HepG2 (cell line): Measurements from ENCODE around the gene TTLL11. TPM values are rescaled to one million over a fixed set of nuclear protein-coding genes. Genes with fewer than 3 reads are reported as not detected.

ENCODE experiments used
- ATAC-seq: fragments of 200-7000 bp; cut with Tn5 transposase; 3 replicates; pipeline ENCODE4 v1.9.1; 2020; ENCODE audit warnings: mild to moderate bottlenecking, moderate library complexity
- BruUV-seq: library from RNA; stranded (reverse); fragments of 400-500 nt; replicated peaks from 2 replicates; lab custom pipeline; 2021; lab: Mats Ljungman, UMichigan
- CTCF ChIA-PET: fragments of 300-600 bp; formaldehyde crosslinking; extraction: SDS; loops from one replicate; lab custom pipeline; 2021; ENCODE audit warnings: low total read pairs, inconsistent platforms, low intra/inter-chr PET ratio; lab: Yijun Ruan, JAX
- POLR2A ChIA-PET: fragments of 350-600 bp; sonication (Branson Sonifier 250); formaldehyde crosslinking; loops from one replicate; lab custom pipeline; 2020; ENCODE audit warnings: antibody characterized with exemption, inconsistent platforms; lab: Yijun Ruan, JAX
- DNase-seq: peaks from one replicate; pipeline ENCODE4 v3.0.0-alpha.2; 2015; ENCODE audit warnings: low spot score
- FAIRE-seq: peaks from 3 replicates; lab custom pipeline; 2011; peaks lifted over from hg19 to GRCh38; lab: Jason Lieb, UNC
- H2AFZ ChIP-seq: one replicate; pipeline ENCODE4 v1.6.1; 2011; ENCODE audit warnings: low read length, inconsistent platforms
- H3K27ac ChIP-seq: fragments of 300-600 bp; 3 replicates; pipeline ENCODE4 v1.8.0; 2011; ENCODE audit warnings: mixed run types, mild to moderate bottlenecking, mixed read lengths, low read length, inconsistent platforms; ENCODE audit not compliant: insufficient read depth; ENCODE audit errors: extremely low read length
- H3K27me3 ChIP-seq, 2 experiments: fragments of 200-600 bp in 1 of 2; 2 replicates in 1 of 2; 3 replicates in 1 of 2; pipeline versions ENCODE4 v1.6.0 to v1.8.0; 2011; ENCODE audit warnings: low read length in 2 of 2, mild to moderate bottlenecking in 2 of 2, moderate library complexity in 2 of 2, inconsistent platforms in 1 of 2; ENCODE audit not compliant: insufficient read depth in 2 of 2, control insufficient read depth in 1 of 2
- H3K36me3 ChIP-seq, 2 experiments: fragments of 200-600 bp in 1 of 2; replicated peaks in 1 of 2; 2 replicates in 1 of 2; 3 replicates in 1 of 2; pipeline versions ENCODE4 v1.5.1 to v1.8.0; 2011; ENCODE audit warnings: low read length in 2 of 2, inconsistent platforms in 1 of 2; ENCODE audit not compliant: insufficient read depth in 2 of 2, control insufficient read depth in 1 of 2
- H3K4me1 ChIP-seq: 2 replicates; pipeline ENCODE4 v1.5.1; 2012; ENCODE audit warnings: low read length, inconsistent platforms; ENCODE audit not compliant: insufficient read depth
- H3K4me2 ChIP-seq: 2 replicates; pipeline ENCODE4 v1.6.0; 2011; ENCODE audit warnings: low read depth, low read length, inconsistent platforms
- H3K4me3 ChIP-seq, 3 experiments: fragments of 200-600 bp in 1 of 3; sonication (generic), shearing (Covaris generic) in 1 of 3; replicated peaks in 1 of 3; 2 replicates each; pipeline ENCODE4 v1.5.1; 2011 to 2016; ENCODE audit warnings: low read length in 3 of 3, inconsistent platforms in 2 of 3, low read depth in 2 of 3, mild to moderate bottlenecking in 2 of 3, control low read depth in 1 of 3, mixed read lengths in 1 of 3; ENCODE audit not compliant: insufficient read depth in 1 of 3
- H3K79me2 ChIP-seq: one replicate; pipeline ENCODE4 v1.6.1; 2011; ENCODE audit warnings: low read length, inconsistent platforms; ENCODE audit not compliant: insufficient read depth
- H3K9ac ChIP-seq: 2 replicates; pipeline ENCODE4 v1.6.0; 2011; ENCODE audit warnings: mild to moderate bottlenecking, low read depth, low read length, inconsistent platforms; ENCODE audit not compliant: insufficient read depth
- H3K9me3 ChIP-seq: 2 replicates; pipeline ENCODE4 v1.5.1; 2012; ENCODE audit warnings: mild to moderate bottlenecking, low read length
- H4K20me1 ChIP-seq: 2 replicates; pipeline ENCODE4 v1.6.0; 2011; ENCODE audit warnings: inconsistent platforms, mild to moderate bottlenecking, low read length, moderate library complexity; ENCODE audit not compliant: insufficient read depth
- MAFK ChIP-seq, 2 experiments: IDR thresholded peaks in 1 of 2; conservative IDR thresholded peaks in 1 of 2; 2 replicates each; pipeline ENCODE4 v1.6.1; 2011; ENCODE audit warnings: improper control_type of control experiment in 2 of 2, low read length in 2 of 2
- PTBP1 ChIP-seq: fragments of 200-400 bp; formaldehyde crosslinking; IDR thresholded peaks from 2 replicates; pipeline ENCODE4 v1.6.1; 2018; ENCODE audit warnings: low read length, low read depth; ENCODE audit not compliant: poor library complexity, severe bottlenecking
- SIX1 ChIP-seq: sonication (generic); formaldehyde crosslinking; IDR thresholded peaks from 2 replicates; pipeline ENCODE4 v1.4.0; 2020; ENCODE audit warnings: missing genetic modification reagents, borderline replicate concordance
- SNRNP70 ChIP-seq: fragments of 200-400 bp; formaldehyde crosslinking; IDR thresholded peaks from 2 replicates; pipeline ENCODE4 v1.6.1; 2017; ENCODE audit warnings: mild to moderate bottlenecking, low read depth, low read length, moderate library complexity
- ZFY ChIP-seq: sonication (generic); formaldehyde crosslinking; IDR thresholded peaks from 2 replicates; pipeline ENCODE4 v1.4.0; 2020; ENCODE audit warnings: missing genetic modification reagents
- ZMYM2 ChIP-seq: sonication (generic); formaldehyde crosslinking; IDR thresholded peaks from 2 replicates; pipeline ENCODE4 v1.8.0; 2022; ENCODE audit warnings: mild to moderate bottlenecking, missing genetic modification reagents
- ZNF598 ChIP-seq: sonication (generic); formaldehyde crosslinking; IDR thresholded peaks from 2 replicates; pipeline ENCODE4 v1.5.1; 2020; ENCODE audit warnings: mild to moderate bottlenecking, missing genetic modification reagents, borderline replicate concordance
- ZNF615 ChIP-seq: sonication (generic); formaldehyde crosslinking; IDR thresholded peaks from 2 replicates; pipeline ENCODE4 v1.5.0; 2020; ENCODE audit warnings: mild to moderate bottlenecking, missing genetic modification reagents, borderline replicate concordance
- ZNF713 ChIP-seq: sonication (generic); formaldehyde crosslinking; IDR thresholded peaks from 2 replicates; pipeline ENCODE4 v1.4.0; 2020; ENCODE audit warnings: mild to moderate bottlenecking, missing genetic modification reagents
- WGBS: methylation state at CpG from one replicate; pipeline ENCODE4 v1.1.6; 2017; ENCODE audit warnings: low lambda C conversion rate; 5-methylcytosine and 5-hydroxymethylcytosine counted together
- in situ Hi-C: cut with HindIII; loops from 2 replicates; pipeline ENCODE4 v1.10.0; 2017; ENCODE audit warnings: low pct_unique_long_range_greater_than_20kb; ENCODE audit not compliant: extremely low pct_ligation_motif_present
- intact Hi-C: fragments of 100-400 bp; cut with micrococcal nuclease; formaldehyde crosslinking; loops from one replicate; pipeline ENCODE4 v1.10.0; 2022; ENCODE audit not compliant: unreplicated experiment
- polyA plus RNA-seq, 8 experiments: library from polyadenylated mRNA; depleted of rRNA in 3 of 8; stranded (reverse) in 7 of 8; unstranded in 1 of 8; fragments of >200 nt; fragmentation: Illumina TruSeq in 4 of 8; extraction: Trizol in 4 of 8; gene quantifications; 2 replicates each; pipeline versions ENCODE4 v1.2.1 to v1.2.3, GENCODE V29; 2011 to 2016; ENCODE audit warnings: low read depth in 4 of 8, missing spikeins in 1 of 8, mixed read lengths in 1 of 8; ENCODE audit not compliant: insufficient read depth in 1 of 8
- total RNA-seq, 5 experiments: library from RNA; depleted of rRNA; stranded (reverse); fragments of >200 nt; fragmentation: Illumina TruSeq; extraction: Trizol; gene quantifications; 2 replicates each; pipeline ENCODE4 v1.2.3, GENCODE V29; 2016; ENCODE audit warnings: low read depth in 1 of 5

Gene TTLL11
- total and polyA plus RNA-seq, 2 of the 13 experiments (the other 11 are each of a cell fraction or from before 2014, with no cell fraction given), result 4.5 to 5.2 TPM

GRCh38 chr9:121866927-121867326, 226.2 kb downstream of the TTLL11 start:
- no peaks in the 10 kb centered on the region for H3K9me3 ChIP-seq
- H3K4me1 ChIP-seq, result no peaks in the 10 kb centered on the region
- H3K9ac ChIP-seq, result no peak overlapping the region
- no peaks in the 10 kb centered on the region for H3K79me2 ChIP-seq
- H3K27me3 ChIP-seq, result peaks cover 0 to 26% of the 10 kb centered on the region in 2 experiments; a peak in 2 of 5 replicates
- intact Hi-C loops (no loop called here), in situ Hi-C loops (loop anchor here (10.0 kb wide), 2 partner anchors 122 to 322 kb away; no protein-coding TSS in a partner anchor)
- DNase-seq (no peak), FAIRE-seq (no peak), ATAC-seq (no peak)
- H3K4me3 ChIP-seq, result no peak overlapping the region
- H3K27ac ChIP-seq, result no peak overlapping the region
- H3K4me2 ChIP-seq, result no peak overlapping the region
- H3K36me3 ChIP-seq, result no peaks in the 10 kb centered on the region
- TF ChIP-seq ZNF598 (CRISPR knock-in tag) (no peak), ZNF713 (CRISPR knock-in tag) (no peak), SNRNP70 (no peak), ZFY (CRISPR knock-in tag) (no peak), ZMYM2 (CRISPR knock-in tag) (no peak)
- WGBS, result 67% methylated on average over 1 of the region's 1 CpG
- H4K20me1 ChIP-seq, result no peaks in the 10 kb centered on the region
- CTCF ChIA-PET, result no interaction called here
- POLR2A ChIA-PET, result no interaction called here
- H2AFZ ChIP-seq, result no peak overlapping the region
- BruUV-seq, result no TSS peak

GRCh38 chr9:121865884-121866283, 227.2 kb downstream of the TTLL11 start:
- ATAC-seq, result no peak
- Histone ChIP-seq H3K27me3 (peaks cover 0 to 21% of the 10 kb centered on the region in 2 experiments; a peak in 2 of 5 replicates), H3K4me2 (no peak overlapping the region), H3K4me3 (no peak overlapping the region), H3K4me1 (no peaks in the 10 kb centered on the region), H4K20me1 (no peaks in the 10 kb centered on the region), H2AFZ (no peak overlapping the region), H3K9ac (no peak overlapping the region), H3K9me3 (no peaks in the 10 kb centered on the region), H3K36me3 (no peaks in the 10 kb centered on the region), H3K79me2 (no peaks in the 10 kb centered on the region), H3K27ac (no peak overlapping the region)
- in situ Hi-C loops, result loop anchor here (10.0 kb wide), 2 partner anchors 121 to 321 kb away; no protein-coding TSS in a partner anchor
- TF ChIP-seq ZNF615 (CRISPR knock-in tag), result no peak
- TF ChIP-seq PTBP1, result no peak
- TF ChIP-seq SIX1 (CRISPR knock-in tag), result no peak
- peak in 1 of 2 experiments; percentile 23; a peak in 1 of 4 replicates for TF ChIP-seq MAFK (conservative IDR thresholded peaks at IDR 0.05 in 1 of 2, IDR thresholded peaks at IDR 0.05 in 1 of 2; ENCODE audit: low read length in 2 of 2)
- POLR2A ChIA-PET, result no interaction called here
- intact Hi-C loops, result no loop called here
- no peak for DNase-seq
- FAIRE-seq, result no peak
- BruUV-seq, result no TSS peak
- CTCF ChIA-PET, result no interaction called here
- 61% methylated on average over 7 of the region's 7 CpGs for WGBS
